GM21390 (cell line): Measurements from ENCODE around the gene GPR34.
"Not testable (repeated sequence)": the region's sequence is repeated elsewhere in the genome, so short reads cannot be mapped to it uniquely, and the experiment has no call there.

Source experiments
- ATAC-seq: cut with Tn5 transposase; IDR thresholded peaks from one replicate; pipeline ENCODE4 v1.9.1; 2021; ENCODE audit not compliant: unreplicated experiment

The GPR34 gene

DNA sequence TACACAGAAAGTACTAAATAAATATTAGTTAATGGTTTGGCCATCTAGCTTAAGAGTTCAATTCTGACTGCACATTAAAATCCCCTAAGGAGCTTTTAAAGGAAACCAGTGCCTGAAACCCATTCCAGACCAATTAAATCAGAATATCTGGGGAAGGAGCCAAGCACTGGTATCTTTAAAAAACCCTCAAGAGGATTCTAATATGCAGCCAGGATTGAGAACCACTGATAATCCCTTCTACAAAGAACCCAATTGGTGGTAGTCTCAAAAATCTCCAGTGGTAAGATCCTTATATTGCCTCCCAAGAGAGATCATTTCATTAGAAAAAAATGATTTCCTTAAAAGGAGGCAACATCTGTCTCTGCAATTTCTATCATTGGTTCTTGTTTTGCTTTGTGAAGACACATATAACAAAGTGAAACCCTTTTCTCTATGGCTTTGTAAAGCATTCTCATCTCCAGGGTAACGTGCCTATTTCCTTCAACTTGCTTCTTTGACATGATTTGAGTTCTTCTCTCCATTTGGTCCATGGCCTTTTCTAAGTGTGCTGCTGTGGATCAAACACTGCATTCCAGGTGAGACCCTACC, 3.5 kb downstream of the GPR34 start:
- no peak for ATAC-seq

DNA sequence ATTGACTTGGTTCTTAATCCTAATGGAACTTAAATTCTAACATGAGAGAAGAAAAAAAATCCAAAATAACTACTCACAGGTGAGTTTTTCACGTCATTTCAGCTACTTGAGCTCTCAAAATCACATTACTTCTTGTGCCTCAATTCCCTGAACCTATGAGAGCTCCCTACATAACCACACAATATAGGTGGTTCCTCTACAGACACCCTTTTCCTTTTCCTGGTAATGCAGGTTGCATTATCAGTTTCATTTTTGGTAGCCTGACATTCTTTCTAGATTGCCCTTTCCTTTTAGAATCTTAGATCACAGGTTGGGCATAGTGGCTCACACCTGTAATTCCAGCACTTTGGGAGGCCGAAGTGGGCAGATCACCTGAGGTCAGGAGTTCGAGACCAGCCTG, 4.3 kb downstream of the GPR34 start:
- ATAC-seq = no peak

DNA sequence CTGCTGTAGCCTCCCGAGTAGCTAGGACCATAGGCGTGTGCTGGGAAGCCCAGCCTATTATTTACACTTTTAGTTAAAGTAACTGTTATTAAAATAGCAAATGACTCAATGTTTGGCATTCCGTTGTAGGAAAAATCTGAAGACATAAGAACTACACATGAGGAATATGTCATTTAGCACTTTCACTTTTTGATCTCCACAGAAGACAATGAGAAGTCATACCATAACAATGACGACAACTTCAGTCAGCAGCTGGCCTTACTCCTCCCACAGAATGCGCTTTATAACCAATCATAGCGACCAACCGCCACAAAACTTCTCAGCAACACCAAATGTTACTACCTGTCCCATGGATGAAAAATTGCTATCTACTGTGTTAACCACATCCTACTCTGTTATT, 6.7 kb downstream of the GPR34 start:
- no peak for ATAC-seq

DNA sequence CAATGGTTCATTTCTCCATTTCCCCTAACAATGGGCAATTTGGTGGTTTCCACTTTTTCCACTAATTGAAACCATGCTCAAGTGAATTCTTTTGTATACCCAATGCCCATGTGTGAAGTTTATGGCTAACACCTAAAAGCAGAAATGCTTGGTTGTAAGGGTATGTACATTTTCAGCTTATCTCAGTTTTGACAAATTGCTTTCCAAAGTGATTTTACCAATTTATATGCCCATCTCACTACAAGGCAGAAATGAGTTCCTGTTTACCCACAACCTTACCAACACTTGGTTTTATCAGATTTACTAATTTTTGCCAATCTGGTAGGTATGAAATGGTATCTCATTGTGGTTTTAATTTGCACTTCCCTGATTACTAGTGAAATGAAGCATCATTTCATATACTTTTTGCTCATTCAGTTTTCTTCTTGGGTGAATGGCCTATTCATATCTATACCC, 14.8 kb downstream of the GPR34 start:
- no peak for ATAC-seq

DNA sequence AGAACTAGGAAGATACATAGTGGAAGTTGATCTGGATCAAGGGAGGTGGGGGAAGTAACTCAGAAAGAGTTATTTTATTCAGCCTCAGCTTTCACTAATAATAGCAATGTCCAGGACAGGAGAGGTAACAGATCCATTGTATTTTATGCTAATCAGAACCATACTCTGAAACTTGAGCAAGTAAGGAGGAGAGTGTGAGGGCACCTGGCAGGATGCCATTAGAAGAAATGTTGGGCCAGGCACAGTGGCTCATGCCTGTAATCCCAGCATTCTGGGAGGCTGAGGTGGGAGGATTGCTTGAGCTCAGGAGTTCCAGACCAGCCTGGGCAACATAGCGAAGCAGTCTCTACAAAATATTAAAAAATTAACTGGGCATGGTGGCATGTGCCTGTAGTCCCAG, 16.3 kb downstream of the GPR34 start:
- ATAC-seq = no peak

GRCh38 chrX:41705680-41706374, 17.1 kb downstream of the GPR34 start:
- ATAC-seq = peak; percentile 95

DNA sequence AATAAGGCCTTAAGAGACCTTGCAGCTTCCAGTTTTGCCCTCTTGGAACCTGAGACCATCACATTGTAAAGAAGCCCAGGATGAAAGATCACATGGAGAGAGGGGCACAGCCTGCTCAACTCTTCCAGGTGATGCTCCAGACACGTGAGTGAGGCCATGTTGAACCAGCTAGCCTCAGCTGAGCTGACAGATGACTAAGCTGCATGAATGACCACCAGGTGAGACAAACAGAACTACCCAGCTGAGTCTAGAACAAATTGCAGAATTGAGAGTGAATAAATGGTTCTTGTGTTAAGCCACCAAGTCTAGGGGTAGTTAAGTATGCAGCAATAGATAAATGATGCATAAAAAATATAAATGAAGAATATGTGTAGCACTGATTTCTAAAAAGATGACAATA, 18.4 kb downstream of the GPR34 start:
- ATAC-seq = no peak

GRCh38 chrX:41708486-41708885, 19.7 kb downstream of the GPR34 start:
- ATAC-seq = no peak

GRCh38 chrX:41711021-41711667, 22.4 kb downstream of the GPR34 start:
- ATAC-seq = no peak

DNA sequence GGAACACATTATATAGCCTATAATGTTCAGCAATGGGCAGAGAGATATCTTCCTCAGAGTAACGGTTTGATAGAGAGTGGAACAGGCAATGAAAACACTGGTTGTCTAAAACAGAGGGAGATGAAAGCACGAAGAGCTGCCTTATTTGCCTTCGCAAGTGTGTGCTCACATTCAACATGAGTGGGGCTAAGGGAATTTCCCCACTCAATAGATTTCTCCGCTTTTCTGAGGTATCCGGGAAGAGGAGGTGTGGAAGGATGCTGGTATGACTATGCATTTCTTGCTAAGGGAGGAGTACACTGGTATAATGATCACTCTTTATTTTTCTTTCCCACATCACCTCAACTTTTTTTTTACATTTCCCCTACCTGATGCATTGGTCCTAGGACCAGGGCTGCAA, 27.4 kb downstream of the GPR34 start:
- no peak for ATAC-seq

DNA sequence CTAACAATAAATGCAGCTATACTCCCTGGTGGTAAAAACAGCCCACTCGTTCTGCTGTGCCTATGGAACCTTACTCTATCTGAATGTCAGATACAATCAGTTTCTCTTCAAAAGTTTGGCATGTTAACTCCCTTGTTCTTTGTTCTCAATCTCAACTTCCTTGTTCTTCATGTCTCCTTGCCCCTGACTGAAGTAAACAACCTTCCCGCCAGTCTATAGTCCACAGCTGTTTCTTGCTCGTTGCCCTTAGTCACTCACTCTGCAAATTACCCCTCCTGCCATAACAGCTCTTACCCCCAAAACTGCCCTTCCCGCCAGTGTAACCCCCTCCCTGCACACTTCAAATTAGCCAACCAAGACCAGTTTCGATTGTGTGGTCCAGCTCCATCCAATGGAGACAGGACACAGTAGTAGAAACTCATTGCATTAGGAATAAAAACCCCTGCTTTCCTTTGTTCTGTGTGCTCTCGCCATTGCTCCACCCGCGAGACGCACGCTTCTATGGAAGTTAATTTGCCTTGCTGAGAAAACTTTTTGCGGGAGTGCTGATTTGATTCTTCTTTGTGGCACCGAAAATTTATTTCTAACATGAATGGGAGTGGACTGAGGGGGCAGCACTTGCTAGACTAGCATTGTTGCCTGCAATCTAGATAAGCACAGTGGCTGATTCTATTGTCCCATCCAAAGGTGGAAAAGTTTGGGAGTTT, 28.1 kb downstream of the GPR34 start:
- no peak for ATAC-seq

DNA sequence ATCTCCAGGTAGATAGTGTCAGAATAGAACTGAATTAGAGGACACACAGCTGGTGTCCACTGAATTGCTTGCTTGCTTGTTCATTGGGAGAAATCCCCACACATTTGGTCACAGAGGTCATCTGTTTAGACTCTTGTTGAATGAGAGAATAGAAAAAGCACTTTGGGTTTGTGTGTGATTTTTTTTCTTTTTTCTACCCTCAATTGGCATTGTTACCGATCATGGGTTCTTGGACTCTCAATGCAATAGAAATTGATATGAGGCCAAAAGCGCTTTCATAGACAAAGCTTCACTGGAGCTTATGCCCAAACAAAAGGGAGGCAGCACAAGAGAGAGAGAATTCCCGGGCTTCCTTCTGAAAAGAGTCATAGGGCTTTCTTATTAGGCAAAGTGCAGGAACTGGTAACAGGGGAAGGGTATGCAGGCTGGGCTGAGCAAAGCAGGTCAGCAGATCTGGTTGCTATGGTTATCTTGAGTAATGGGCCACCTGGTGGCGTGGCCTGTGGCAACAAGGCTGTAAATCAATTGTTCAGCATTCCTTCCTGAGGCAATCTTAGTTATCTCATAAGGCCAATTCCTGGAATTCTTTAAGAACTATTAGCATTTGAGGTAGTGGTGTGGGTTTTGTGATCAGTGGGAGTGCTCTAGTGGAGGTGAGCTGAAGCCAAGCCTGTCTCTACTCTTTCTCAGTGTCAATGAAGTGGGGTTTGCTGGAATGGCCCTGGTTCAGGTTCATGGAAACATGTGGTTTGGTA, 29.9 kb downstream of the GPR34 start:
- ATAC-seq = no peak

- not testable (repeated sequence) for ATAC-seq
Observed at GRCh38 chrX:41719610-41720009, 30.8 kb downstream of the GPR34 start.

- peak; percentile 89 for ATAC-seq
Observed at GRCh38 chrX:41720125-41720779, 31.5 kb downstream of the GPR34 start.

GRCh38 chrX:41721590-41721989, 32.8 kb downstream of the GPR34 start:
- ATAC-seq = no peak

GRCh38 chrX:41722214-41722613, 33.4 kb downstream of the GPR34 start:
- ATAC-seq = no peak

DNA sequence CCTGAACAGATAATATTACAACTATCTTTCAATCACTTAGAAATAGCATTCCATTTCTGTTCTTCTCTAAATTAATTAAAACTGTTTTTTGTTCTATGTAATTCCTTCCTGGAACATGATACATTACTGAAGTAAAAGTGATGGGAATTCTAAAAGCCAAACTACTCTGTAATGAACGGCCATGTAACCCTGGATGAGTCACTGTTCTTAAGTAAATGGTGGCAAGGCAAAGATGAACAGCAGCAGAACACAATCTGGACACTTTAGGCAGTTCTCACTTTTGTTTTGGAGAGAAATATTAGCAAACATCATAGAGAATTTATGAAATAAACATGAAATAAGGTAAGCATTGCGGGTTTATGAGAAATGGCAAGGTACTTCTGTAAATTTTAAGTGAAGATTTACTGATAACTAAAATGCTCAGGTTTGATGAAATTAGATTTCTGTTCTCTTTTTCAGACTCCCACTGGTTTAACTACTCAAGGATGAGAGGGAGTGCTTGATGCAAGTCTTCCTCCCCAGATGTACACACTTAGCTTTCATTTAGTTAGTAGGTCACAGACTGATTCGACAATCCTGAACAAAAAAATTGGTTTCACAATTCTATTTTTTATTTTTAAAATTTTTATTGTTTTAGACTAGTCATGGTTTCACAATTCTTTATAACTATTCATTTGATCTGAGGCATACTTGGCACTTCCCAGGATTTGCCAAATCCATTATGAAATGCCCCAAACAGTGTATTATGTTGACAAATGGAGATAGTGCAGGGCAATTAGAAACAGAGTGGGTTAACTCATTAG, 34.2 kb downstream of the GPR34 start:
- no peak for ATAC-seq

GRCh38 chrX:41723826-41724225, 35.1 kb downstream of the GPR34 start, which contains the start of gene GPR82:
GPR82 (plus strand) TSS chrX:41724181; CDS start chrX:41727027, 2,846 bp downstream.
- no peak for ATAC-seq

- no peak for ATAC-seq
Observed at GRCh38 chrX:41728125-41728524, 39.4 kb downstream of the GPR34 start.

GRCh38 chrX:41730081-41730480, 41.3 kb downstream of the GPR34 start:
- no peak for ATAC-seq
